Stimulated activated CD8-positive, alpha-beta memory T cell treated with anti-CD3 and anti-CD28 coated beads, Interleukin-12 subunit alpha, Interleukin-12 subunit beta, amount 100 ng/mL, for 4 hours (primary cell): ENCODE data around the gene SPATA6L.
"Not testable (repeated sequence)": the region's sequence is repeated elsewhere in the genome, so short reads cannot be mapped to it uniquely, and the experiment has no call there.

Experiments used
- DNase-seq: peaks from one replicate; pipeline ENCODE4 v3.0.0-alpha.2; 2020; ENCODE audit warnings: low read depth

SPATA6L gene

DNA sequence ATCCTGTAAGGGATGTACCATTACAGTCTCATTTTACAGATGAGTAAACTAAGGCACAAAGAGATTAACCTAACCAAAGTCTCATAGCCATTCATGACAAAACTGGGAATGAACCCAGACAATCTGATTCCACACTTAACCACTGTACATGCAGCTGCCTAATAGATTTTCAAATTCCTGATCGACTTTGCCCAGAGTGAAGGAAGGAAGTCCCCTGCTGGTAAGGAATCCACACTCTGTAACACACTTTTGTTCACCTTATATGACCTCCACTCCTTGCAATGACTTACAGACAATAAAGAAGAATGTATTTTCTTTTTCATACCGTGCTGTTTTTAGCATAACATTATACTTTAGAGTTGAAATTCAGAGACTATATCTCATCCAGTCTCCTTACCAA, 35.4 kb downstream of the SPATA6L start:
- DNase-seq: no peak

DNA sequence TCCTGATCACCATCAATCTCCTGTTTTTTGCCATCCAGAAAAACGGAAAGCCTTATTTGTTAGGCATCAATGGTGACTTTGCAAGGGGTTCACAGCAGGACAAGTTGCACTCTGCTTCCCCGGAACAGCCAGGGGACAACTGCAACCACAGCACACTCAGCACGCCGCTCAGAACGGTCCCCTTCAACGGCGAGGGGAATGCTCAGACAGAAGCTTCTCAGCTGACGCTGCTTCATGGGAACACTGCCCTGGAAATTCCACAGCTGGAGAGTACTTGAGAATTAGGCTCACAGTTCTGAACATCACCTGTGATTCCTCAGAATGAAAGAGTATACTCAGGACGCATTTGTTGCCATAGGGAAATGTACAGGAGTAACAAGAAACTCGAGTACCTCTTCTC, 44.3 kb downstream of the SPATA6L start:
- no peak for DNase-seq

- no peak for DNase-seq
Measured at GRCh38 chr9:4620881-4621555, 45.3 kb downstream of the SPATA6L start.

DNA sequence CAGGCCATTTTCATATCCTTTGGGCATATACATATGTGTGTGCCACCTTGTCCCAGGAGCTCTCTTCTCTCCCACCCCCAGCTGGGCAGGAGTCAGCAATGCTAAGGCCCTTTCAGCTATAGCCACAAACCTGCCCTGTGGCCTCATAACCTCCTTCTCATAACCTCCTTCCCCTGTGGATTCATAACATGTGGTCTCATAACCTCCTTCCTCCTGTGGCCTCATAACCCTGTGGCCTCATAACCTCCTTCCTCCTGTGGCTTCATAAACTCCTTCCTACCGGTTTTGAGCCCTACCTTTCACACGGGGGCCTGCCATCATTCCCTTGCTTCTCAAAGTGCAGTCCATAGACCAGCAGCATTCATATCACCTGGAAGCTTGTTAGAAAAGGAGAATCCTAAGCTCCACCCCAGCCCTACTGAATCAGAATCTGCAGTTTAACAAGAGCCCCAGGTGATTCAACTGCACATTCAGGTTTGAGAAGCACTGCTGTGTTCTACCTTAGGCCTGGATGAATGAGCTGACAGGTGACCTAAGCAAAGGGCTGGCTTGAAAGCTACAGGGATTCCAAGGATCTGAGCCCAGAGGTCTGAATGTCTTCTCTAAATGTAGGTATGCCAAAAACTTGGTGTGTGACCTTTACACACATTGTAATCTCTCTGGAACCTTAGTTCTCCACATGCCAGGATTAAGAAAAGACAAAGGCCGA, 46.1 kb downstream of the SPATA6L start:
- DNase-seq: no peak

GRCh38 chr9:4618700-4619099, 47.6 kb downstream of the SPATA6L start:
- no peak for DNase-seq

- DNase-seq: no peak
Measured at GRCh38 chr9:4617752-4618151, 48.5 kb downstream of the SPATA6L start.

- DNase-seq: no peak
Measured at GRCh38 chr9:4615778-4616177, 50.5 kb downstream of the SPATA6L start.

GRCh38 chr9:4615251-4615650, 51.0 kb downstream of the SPATA6L start:
- DNase-seq: no peak

DNA sequence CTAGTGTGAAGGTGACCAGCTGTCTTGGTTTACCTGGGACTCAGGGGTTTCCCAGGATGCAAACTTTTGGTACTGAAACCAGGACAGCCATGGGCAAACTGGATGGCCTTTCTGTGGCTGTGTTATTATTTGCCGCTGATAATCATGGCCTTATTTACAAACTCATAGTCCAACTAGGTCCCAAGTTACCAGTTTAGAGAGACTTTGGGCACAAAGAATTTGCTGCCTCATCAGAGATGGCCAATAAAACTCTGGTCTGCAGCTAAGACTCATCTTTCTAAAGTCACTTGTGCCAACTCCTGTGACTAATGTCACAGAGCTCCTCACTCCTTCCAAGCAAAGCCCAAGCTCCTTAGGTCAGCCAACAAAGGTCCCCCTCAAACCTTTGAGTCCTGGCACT, 51.7 kb downstream of the SPATA6L start:
- DNase-seq: no peak

DNA sequence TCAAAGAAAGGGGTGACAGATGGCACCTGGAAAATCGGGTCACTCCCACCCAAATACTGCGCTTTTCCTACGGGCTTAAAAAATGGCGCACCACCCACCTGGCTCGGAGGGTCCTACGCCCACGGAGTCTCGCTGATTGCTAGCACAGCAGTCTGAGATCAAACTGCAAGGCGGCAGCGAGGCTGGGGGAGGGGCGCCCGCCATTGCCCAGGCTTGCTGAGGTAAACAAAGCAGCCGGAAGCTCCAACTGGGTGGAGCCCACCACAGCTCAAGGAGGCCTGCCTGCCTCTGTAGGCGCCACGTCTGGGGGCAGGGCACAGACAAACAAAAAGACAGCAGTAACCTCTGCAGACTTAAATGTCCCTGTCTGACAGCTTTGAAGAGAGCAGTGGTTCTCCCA, 60.2 kb downstream of the SPATA6L start:
- not testable (repeated sequence) for DNase-seq

DNA sequence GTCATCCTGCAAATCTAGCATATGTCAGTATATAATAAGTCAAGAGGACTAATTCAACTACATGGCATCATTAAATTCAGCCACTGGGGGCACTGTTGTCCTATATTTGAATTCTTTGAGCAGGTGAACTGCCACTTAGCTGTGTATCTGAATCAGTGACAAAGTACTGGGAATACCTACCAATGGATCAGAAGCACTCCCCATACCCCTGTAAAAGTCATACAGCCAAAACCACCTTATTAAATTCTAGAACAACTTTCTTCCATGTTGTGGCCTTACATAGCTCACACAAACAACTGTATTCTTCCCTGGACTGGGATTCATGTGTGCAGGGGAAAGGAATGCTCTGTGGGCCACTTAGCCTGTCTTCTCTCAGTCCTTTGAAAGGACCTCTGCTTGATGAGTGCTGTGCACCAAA, 61.6 kb downstream of the SPATA6L start:
- DNase-seq: no peak

GRCh38 chr9:4603830-4604229, 62.5 kb downstream of the SPATA6L start:
- DNase-seq: no peak

GRCh38 chr9:4600368-4600767, 65.9 kb downstream of the SPATA6L start:
- no peak for DNase-seq

GRCh38 chr9:4596165-4596922, 69.9 kb downstream of the SPATA6L start:
- DNase-seq: no peak

DNA sequence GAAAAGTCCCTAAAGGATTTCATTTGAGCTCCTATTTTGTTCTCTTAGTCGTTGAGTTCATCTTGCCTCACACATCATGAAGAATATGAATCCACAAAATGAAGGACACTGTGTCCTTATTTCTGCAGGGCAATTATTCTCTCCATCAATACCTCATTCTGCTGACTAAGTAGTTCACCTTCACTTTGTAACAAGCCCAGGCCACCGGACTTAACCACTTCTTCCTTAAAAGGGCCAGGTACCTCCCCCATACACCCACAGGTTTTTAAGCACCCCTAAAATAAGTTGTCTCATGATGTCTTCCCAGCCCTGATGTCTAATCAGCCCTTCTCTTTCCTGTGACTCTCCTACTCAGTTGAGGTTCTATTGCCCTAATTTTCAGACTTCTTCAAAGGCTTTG, 71.3 kb downstream of the SPATA6L start:
- no peak for DNase-seq

DNA sequence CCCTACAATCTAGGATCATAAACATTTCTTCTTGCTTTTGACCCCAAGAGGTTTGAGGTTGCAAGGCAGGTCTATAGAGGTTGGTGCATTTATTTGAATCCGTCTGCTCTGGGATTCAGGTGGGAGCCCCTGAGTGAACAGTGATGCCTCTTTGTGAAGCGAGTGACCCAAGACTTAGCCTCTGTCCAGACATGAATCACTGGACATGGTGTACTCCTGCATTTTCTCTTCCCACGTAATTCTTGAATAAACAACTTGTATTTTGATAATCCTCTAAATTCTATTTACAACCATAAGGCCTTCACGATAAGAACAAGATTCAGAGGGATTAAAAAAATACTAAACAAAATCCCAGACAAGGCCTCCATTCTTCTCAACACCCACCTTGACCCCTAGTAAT, 71.7 kb downstream of the SPATA6L start:
- no peak for DNase-seq

DNA sequence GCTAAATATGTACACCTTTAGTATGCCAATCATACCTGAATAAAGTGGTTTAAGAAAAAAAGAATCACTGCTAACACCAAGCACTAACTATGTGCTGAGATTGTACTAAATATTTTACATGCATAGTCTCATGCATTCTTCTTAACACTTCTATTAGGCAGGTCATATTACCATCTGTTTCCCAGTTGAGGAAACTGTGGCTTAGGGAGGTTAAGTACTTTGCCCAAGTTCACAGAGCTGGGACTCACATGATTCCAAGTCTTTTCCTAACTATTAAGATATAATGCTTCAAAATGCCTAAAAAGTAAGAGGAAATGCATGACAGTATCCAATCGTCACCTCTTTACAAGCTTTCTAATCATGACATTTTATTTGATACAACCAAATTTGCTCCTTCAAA, 73.4 kb downstream of the SPATA6L start:
- no peak for DNase-seq

DNA sequence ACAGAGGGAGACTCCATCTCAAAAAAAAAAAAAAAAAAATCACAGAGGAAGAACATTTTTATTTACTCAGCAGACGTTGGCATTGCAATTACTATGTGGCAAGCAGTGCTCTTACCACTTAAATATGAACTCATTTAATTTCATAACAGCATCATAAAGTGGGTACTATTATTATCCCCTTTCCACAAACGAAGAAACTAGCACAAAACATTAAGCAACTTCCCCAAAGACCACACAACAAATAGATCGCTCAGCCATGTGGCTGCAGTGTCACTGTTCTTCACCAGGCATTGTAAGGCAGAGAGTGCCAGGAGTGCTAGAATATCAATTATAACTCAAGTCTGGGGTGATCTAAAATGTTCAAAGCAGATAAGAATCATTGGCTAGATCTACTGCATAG, 74.0 kb downstream of the SPATA6L start:
- DNase-seq: no peak

DNA sequence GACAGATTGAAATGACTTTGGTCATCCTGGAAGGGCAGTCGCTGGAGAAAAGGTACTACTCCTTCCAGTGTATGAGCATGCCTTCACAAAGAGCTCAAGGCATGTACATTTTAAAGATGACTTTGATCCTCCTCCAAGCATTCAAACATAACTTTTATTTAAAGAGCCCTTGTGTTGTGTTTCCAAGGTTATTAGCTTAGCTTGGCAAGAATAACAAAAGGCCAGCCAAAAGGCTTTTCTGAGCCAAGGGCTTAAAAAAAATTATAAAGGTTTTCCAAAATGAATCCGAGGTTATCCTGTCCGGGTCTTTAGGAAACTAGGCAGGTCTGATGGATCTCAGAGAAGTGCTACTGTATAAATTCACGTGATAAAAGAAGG, 75.2 kb downstream of the SPATA6L start:
- DNase-seq: no peak

DNA sequence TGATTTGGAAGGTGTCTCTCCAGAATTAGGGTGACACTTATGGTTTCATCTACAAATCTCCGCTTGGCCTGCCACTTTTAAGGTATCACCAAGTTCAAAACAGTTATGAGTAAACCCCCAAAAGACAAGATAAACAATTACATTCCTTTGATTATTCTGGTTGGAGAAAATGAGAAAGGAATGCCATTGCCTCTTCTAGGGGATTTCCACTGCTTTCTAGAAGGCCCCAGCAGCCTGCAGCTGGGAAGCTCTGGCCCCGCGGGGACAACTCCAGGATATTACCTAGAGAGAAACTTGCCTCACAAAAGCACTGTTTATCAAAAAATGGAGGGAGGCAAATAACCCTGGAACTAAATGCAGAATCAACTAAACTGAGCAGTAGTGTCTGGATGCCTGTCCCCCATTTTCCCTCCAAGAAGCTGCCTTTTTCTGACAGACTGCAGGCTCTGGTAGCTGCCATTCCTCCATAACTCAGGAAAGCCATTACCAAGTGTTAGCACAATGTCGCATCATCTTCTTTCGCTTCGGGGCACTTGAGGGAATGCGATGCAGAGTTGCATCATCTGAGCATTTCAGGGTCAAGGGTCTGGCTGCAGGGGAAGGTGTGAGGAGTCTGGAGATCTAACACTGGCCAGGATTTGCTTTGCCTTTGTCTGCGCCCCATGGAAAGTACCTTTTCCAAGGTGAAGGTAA, 75.7 kb downstream of the SPATA6L start:
- DNase-seq: no peak

DNA sequence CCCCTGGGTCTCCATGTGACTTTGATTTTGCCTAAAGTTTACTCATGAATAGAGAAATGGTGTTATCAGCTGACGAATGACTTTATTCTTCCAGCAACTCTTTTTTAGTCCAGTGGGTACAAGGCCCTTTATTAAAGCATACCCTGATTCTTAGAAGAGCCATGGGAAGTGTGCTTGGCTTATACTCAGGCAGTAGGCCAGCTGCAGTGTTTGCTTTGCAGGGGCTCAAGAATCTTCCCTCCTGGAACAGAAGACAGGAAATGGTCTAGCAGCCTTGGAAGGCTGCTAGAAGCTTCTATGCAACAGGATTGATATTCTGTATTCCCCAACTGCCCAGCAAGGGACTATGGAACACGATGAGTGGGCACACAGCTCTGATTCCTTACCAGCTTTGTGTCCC, 77.6 kb downstream of the SPATA6L start:
- no peak for DNase-seq

GRCh38 chr9:4585135-4585534, 81.1 kb downstream of the SPATA6L start:
- no peak for DNase-seq

DNA sequence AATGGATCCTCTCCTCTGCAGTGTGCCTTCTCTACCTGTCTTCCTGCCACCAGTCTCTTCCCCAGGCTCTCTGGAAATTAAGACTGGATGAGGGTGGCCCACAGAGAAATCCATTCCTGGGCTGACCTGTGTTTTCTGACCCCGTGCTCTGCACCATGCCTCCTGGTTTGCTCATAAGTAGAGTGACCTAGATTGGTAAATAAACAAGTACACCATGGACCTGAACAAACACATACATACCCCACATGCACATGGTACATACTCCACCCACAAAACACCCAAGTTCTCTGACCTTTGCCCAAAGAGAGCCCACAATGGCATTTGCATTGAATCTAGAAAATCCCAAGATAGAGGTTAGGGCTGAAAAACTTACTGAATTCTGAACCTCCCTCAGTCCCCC, 81.6 kb downstream of the SPATA6L start:
- no peak for DNase-seq
